GM19023 (cell line): ENCODE results near the gene SLC30A7.

Experiments used
- ATAC-seq: cut with Tn5 transposase; IDR thresholded peaks from one replicate; pipeline ENCODE4 v1.9.1; 2021; ENCODE audit warnings: mild to moderate bottlenecking, moderate library complexity; ENCODE audit not compliant: unreplicated experiment

The SLC30A7 gene

DNA sequence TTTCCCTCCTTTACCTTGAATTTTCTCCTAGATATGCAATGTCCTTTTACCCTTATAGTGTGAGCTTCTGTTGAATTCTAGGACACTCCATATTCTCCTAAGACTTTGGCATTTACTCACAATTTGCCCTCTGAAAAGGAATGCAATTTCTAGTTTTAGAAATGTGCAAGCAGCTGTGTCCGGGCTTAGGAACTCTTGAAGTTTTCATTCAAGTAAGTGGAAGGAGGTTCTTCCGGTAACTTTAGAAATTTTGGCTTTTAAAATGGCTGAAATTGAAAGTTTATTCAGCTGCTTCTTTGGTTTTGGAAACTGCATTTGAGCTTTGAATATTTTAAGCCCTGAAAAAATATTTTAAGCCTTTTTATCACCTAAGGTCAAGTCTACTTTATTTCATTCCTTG, 73.4 kb downstream of the SLC30A7 start:
- ATAC-seq: no peak

DNA sequence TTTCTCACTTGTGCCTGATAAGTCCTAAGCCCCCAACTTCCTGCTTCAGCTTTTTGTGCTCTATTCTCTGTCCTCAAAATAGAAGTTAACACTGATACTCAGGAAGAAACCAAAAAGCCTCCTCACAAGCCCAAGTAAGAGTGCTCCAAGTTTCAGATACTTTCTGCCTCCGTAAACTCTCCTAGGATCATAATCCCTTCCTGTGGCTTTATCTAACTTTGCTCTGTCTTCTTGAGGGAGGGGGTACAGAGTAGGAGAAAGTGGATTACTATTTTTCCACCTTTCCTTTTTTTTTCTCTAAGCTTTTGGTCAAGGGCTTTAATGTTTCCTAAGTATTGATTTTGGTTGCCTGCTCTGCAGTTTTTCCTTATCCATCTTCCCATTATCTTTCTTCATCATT, 75.1 kb downstream of the SLC30A7 start:
- no peak for ATAC-seq

DNA sequence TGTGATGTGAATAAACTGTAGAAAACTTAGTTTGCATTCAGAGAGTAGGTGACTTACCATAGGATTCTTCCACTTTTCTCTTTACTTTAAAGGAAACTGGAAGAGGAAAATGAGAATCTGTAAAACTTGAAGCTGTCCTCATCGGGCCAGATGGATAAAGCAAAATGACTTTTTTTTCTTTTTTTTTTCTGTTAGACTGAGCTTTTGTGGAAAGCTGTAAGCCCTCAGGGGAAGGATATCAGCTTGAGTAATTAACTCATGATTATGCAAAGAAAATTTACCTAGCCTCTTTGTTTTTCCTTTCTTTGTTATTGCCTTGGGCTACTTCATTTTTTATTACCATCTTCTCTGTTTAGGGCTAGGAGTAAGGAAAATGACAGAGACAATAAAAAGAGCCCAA, 76.3 kb downstream of the SLC30A7 start:
- ATAC-seq: no peak

DNA sequence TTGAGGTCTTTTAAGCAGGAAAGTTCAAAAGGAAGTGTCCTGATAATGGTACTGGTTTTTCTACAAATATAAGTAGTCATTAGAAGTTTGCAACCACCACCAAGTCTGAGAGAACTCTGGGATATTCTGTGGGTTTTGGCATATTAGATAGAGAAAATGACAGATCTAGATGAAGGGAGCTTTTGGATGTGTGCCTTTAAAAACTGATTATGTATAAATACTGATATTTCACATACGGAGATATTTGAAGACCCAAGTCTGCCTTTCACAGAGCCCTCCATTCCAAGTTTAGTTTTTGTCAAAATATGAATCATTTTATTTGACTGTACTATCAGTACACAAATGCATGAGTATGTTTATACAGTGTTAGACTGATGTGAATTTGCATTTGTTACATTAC, 81.0 kb downstream of the SLC30A7 start:
- no peak for ATAC-seq

DNA sequence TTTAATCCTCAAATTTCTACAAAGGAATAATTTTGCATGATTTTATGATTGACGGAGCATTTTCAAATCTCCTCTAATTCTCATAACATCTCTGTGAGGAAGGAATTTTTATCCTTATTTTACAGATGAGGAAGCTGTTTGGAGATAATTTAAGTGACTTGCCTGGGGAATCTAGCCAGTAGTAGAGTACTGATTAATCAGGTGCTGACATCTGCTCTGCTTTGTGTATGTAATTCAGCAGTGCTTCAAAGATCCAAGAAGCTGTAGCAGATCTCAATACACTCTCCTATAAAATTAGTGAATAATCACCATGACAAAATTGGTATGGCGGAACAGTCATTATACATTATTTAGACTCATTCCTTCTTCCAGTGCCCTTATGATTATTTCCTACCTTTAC, 83.7 kb downstream of the SLC30A7 start:
- ATAC-seq: no peak

DNA sequence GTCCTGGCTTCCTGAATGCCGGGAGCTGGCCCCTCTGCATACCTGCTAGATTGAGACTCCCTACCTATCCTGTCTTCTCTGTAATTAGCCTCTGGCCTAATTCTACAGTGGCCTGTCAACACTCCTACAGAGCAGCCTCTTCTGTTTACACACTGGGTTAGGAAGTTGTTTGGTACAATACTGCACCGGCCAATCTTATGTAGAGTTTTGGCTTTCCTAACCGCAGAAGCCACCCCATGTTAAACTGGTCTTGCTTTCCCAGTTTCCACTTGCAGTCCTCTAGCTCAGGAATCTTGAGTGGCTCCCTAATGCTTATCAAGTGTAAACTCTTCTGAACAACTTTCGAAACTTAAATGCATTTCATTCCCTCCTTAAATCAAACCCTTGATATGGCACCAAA, 86.9 kb downstream of the SLC30A7 start:
- ATAC-seq: no peak

DNA sequence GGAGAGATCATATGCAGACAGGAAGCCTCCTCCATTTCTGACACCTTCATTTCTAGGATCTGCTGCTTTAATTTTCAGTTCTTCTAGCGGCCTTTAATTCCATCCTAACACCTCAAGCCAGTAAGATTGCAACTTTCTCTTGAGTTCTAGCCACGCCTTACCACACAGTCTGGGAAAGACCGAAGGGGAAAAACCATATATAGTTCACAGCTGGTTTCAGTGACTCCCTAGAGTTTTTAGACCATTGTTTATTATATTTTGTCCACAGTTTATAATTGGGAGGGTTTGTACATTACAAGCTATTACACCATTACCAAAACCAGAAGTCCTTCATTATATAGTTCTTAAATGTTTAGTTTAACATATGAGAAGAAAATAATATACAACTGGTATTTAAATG, 92.2 kb downstream of the SLC30A7 start:
- no peak for ATAC-seq

DNA sequence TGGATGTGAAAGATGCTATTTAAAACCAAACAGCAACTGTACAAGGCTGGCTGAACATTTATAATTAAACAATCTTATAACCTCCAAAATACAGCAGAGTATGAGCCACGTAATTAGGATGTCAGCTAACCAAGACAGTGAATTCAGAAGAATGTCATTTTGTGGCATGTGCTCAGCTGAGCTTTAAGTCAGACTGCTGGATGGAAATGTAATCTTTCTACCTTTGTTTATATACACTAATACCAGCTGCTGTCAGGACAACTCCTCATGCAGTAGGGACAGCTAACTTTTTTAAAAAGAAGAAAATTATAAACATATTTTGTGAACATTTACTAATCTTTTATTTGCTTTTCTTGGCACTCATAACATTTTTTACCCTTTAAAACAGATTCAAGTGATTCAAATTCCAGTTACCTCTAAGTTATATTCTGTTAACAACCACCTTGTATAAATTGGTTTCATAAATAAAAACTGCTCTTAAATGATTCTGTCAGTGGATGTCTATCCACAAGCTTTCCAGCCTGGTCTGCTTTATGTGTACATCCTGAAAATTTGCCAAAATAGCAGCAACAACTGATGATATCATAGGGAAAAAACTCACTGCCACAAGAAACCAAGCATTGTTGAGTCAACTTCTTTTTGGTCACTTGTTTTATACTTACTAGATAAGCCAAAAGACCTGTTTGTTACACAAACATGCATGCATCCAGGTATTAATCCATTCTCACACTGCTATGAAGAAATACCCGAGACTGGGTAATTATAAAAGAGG, 93.6 kb downstream of the SLC30A7 start:
- ATAC-seq: no peak

DNA sequence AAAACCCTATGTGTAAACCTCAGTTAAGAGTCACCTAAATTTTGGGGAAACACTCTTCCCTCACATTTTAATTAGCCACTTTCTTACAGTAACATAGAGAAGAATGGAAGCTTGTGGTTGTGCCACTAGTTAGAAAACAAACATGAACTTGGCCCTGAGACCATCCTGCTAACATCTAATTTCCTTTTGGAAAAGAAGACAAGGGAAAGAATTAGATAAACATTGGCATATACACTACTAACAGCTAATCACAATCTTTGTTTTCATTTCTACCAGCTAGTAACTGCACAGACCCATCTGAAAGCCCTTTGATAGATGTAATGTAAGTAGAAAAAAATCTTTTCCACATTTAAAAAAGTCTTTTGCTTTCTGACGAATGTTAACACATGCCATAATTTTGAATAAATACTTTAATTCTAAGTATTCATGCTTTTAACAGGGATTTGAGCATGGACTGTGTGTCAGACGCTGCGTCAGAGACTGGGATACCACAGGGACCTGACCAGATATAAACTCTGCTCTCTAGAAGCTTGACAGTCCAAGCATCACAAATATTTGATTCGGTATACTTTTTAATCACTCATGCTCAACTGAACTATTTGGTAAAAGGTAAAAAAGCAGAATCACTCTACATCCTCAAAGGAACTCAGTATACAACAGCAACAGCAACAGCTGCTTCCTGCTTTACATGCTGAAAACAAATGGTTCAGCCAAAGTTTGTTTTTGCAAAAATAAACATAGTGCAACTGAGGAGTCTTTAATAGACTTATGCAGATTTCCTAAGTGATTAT, 99.5 kb downstream of the SLC30A7 start:
- ATAC-seq: no peak

DNA sequence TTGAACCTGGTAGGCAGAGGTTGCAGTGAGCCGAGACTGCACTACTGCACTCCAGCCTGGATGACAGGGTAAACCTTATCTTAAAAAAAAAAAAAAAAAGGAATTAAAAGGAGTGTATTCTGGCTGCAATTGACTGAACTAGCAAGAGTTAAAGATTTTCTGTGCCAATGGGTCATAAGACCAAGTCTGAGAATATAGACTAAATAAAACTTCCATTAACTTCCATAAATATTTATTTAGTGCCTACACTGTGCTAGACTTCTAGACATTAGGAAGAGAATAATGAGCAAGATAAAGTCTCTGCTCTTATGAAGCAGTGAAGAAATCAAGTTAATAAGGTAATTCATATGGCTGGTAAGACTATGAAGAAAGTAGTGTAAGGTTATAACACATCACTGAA, 102.5 kb downstream of the SLC30A7 start:
- no peak for ATAC-seq

DNA sequence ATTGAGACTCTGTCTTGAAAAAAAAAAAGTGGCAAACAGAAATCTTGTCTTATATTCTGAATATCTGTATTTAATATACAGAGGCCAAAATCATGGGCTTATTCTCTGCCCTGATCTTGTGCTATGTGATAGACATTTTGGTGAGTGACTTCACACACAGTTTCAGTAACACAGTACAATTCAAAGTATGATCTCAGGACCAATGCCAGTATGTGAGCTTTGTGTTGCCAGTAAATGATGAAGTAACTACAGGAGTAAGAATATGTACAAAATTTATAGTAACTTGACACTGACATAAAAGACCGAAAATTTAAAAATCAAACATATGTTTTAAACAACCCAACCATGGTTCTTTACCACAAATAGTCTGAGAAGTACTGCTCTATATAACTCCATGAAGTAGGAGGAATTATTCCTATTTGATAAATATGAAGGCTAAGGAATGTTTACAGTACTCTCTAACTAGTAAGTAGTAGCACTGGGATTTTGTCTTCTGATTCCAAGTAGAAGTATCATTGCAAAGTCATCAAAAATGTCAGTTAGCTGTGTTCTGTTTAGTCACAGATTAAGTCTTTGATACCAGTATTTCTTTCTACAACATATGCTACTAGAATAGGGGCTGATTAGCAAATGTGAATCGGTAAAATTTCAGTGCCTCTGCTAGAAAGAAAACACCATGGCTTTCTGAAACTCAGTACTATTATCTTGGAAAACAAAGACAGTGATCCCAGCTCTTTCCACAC, 104.4 kb downstream of the SLC30A7 start:
- no peak for ATAC-seq

DNA sequence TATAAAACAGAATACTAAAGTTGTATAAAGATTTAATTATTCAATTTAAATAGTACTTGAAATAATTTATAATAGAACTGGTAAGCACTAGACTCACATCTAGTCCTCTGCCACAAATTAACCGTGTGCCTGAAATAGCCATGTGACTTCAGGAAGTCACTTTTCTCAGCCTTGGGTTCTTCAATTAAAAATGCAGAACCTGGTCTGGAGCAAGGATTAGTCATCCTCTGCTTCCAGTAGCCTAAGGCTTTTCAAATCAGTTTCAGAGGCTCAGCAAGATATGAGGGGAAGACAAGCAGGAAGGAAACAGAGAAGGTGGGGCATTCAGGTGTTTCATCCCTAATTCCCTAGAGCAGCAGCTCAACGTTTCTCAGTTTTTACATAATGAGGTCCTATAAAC, 106.7 kb downstream of the SLC30A7 start:
- no peak for ATAC-seq

DNA sequence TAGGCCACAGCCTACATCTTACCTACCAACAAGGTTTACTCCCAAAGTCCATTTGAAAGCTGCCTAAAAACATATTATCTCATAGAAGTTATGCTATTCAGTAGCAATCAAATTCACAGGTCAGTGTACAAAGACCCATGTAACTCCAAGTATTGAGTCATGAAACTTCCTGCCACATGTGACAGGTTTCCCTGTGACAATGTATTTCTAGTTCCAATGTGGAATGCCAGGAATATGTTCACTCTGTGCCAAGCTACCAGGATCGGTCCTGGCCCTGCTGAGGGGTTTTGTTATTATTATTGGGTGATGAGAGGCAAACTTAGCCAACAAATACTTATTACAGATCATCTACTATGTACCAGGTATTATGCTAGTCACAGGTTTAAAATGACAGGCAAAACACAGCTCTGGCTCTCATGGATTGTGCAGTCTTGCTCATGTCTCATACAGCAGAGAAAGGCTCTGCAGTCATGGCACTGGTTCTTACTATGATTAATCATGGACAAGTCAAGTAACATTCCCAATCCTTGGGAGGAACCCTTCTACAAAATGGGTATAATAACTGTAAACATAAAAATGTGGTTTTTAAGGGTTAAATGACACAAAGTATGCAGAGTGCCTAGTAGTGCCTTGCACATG, 107.2 kb downstream of the SLC30A7 start:
- ATAC-seq: no peak

DNA sequence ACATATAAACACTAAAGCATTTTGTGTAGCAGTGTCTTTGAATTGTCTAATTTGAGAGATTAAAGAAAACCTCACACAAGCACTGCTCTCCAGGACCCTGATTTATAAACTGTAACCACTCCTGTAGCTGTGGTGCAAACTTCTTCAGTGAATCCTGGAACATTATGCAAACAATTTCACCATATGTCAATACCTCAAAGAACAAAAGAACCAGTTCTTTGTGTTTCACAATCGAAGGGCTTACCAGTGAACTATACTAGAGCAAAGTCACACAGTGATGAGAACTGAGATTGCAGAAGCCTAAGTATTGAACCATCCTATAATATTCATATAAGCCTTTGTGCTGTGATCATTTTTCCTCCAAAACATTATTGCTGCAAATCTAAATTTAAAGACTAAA, 108.2 kb downstream of the SLC30A7 start:
- ATAC-seq: no peak

DNA sequence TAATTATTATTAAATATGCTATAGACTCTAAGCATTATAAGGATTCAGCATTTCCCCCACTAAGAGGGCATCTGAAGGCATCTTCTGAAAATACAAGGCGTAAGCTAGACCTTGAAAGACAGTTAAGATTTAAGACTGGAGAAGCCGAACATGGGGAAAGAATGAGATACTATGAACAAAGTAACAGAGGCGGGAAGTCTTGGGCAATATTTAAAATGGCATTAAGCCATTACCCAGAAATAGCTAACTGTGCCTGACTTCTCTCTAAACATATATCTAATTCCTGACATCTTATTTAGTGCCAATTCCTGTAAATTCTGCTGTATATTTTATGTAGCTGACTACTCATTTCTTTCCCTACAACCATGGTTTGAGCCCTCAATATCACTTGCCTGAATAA, 108.8 kb downstream of the SLC30A7 start:
- no peak for ATAC-seq

DNA sequence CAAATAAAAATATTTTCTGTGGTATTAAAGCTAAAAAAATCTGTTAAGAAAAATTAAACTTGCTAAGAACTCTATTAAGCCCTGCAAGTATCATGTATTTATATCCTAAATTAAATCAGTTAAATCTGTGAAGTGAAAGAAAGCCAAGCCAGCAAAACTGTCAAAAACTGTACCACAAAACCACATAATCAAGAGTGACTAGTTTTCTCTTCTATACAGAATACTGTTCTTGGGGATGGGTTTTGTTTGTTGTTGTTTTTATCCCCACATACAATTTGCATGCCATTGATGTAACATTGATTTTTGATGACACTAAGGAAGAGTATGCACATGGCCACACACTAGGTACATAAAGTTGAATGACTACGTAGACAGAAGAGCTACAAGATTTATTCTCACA, 109.3 kb downstream of the SLC30A7 start:
- ATAC-seq: no peak

DNA sequence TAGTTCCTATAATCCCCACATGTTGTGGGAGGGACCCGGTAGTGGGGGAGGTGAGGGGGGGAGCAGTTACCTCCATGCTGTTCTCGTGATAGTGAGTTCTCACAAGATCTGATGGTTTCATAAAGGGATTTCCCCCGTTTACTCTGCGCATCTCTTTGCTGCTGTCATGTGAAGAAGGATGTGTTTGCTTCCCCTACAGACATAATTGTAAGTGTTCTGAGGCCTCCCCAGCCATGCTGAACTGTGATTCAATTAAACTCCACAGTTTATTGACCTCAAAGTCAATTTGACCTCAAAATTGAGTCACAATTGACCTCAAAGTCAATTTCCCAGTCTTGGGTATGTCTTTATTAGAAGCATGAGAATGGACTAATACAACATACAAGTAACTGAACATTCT, 110.0 kb downstream of the SLC30A7 start:
- ATAC-seq: no peak

DNA sequence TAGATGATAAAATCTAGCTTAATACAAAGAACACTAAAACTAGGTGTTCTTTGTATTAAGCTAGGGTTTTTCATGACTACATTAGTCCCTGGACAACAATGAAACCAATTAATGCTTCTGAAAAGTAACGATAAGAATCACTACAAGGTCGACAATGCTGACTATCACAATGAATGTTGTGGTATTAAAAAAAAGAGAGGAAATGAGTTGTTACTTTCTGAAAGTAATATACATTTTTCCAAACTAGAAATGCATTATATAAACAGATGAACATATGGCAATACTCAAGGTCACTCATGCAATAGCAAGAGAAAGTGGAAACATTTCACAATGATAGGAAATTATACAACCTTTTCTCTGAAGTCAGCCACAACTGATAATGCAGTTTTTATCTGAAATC, 110.7 kb downstream of the SLC30A7 start:
- no peak for ATAC-seq

DNA sequence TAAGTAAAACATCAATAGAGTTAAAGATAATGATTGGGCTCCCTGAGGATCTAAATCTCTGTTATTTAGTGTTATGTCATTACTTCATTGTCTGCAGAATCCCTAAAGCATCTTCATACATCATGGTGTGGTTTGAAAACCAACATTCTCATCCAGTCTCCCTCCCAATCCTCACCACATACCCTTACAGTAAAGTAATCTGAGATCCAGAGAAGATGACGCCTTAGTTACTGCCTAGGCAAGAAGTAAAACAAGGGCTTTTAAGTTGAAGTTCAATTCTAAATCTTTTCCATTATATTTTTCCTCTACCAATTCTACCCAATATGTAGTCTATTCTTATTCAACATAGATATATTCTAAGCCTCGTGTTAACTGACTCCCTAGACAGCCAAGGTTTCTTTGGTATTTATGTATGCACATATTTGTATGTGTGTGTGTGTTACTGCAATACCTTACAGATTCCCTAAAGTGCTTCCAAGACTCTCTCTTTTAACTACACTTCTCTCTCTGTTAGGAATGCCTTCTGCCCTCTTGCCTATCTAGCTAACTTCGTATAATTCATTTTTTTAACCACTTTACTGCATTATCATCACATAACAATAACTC, 112.4 kb downstream of the SLC30A7 start:
- no peak for ATAC-seq

DNA sequence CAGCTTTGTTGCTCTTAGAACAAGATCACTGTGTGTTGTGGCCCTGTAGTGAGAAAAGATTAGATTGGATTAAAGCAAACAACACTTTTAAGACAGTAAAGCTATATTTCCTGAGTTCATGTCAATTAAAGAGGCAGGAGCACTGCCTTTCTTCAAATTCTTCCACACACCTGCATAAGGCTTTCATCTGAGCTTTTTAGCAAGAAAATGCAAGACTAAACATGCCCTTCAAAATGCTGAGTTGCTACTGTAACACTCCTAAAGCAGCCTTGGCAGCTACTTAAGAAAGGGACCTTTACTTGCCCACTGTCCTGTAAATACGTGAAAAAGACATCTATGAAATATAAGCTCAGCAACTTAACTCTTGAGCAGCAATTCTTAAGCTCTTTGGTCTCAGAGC, 117.9 kb downstream of the SLC30A7 start:
- no peak for ATAC-seq

DNA sequence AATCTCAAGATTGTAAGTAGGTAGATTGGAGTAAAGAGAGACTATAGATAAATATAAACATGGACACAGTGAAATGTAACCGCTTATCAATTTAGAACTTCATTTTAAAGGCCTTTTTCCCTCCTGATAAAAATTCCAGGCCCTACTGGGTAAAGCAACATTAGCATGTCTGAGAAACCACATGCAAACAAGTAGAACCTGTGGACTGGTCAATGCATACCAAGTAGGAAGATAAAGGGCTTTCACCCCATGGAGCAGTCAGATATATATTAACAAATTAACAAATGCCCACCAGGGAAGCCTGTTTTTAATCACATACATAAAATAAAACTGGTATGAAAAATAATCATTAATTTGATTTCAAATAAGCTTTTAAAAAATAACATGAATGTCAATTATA, 121.6 kb downstream of the SLC30A7 start:
- no peak for ATAC-seq
